GM23338 (cell line): ENCODE data around the gene PPIL1. TPM values are rescaled to one million over a fixed set of nuclear protein-coding genes. Genes with fewer than 3 reads are reported as not detected.

Experiments
- ATAC-seq: fragments of 200-7000 bp; cut with Tn5 transposase; 3 replicates; pipeline ENCODE4 v1.9.1; 2020
- DNase-seq: peaks from one replicate; pipeline ENCODE4 v3.0.0-alpha.2; 2015; ENCODE audit warnings: low spot score
- H2AFZ ChIP-seq: fragments of 200-600 bp; sonication (generic); 2 replicates; pipeline ENCODE4 v1.8.0; 2016; ENCODE audit warnings: antibody characterized with exemption, mild to moderate bottlenecking, moderate library complexity
- H3F3A ChIP-seq: fragments of 200-600 bp; sonication (generic); replicated peaks from 2 replicates; pipeline ENCODE4 v1.8.0; 2017; ENCODE audit warnings: antibody characterized with exemption, mixed run types, low read depth
- H3K27ac ChIP-seq: fragments of 200-600 bp; sonication (generic); 2 replicates; pipeline ENCODE4 v1.6.1; 2016; ENCODE audit warnings: low read depth
- H3K27me3 ChIP-seq: fragments of 200-600 bp; sonication (generic); 2 replicates; pipeline ENCODE4 v1.8.0; 2016; ENCODE audit warnings: mild to moderate bottlenecking, mixed run types, moderate library complexity; ENCODE audit not compliant: insufficient read depth
- H3K36me3 ChIP-seq: fragments of 200-600 bp; sonication (generic); 2 replicates; pipeline ENCODE4 v1.8.0; 2016; ENCODE audit warnings: mild to moderate bottlenecking; ENCODE audit not compliant: insufficient read depth
- H3K4me1 ChIP-seq: fragments of 200-600 bp; sonication (generic); 2 replicates; pipeline ENCODE4 v1.8.0; 2016; ENCODE audit warnings: mild to moderate bottlenecking, moderate library complexity; ENCODE audit not compliant: insufficient read depth
- H3K4me2 ChIP-seq: fragments of 200-600 bp; sonication (generic); 2 replicates; pipeline ENCODE4 v1.7.1; 2017; ENCODE audit warnings: mixed run types
- H3K4me3 ChIP-seq: fragments of 200-600 bp; sonication (generic); 2 replicates; pipeline ENCODE4 v1.6.1; 2016; ENCODE audit warnings: mixed run types
- H3K79me2 ChIP-seq: fragments of 200-600 bp; sonication (generic); replicated peaks from 2 replicates; pipeline ENCODE4 v1.8.0; 2017; ENCODE audit warnings: mild to moderate bottlenecking; ENCODE audit not compliant: insufficient read depth
- H3K9me2 ChIP-seq: fragments of 200-600 bp; sonication (generic); 2 replicates; pipeline ENCODE4 v1.8.0; 2017; ENCODE audit not compliant: insufficient read depth
- H4K20me1 ChIP-seq: fragments of 200-600 bp; sonication (generic); replicated peaks from 2 replicates; pipeline ENCODE4 v1.8.0; 2017; ENCODE audit warnings: mild to moderate bottlenecking; ENCODE audit not compliant: insufficient read depth
- H3K27ac Mint-ChIP-seq: 2 replicates; pipeline ENCODE4 v1.8.0; 2020; ENCODE audit warnings: inconsistent platforms, mild to moderate bottlenecking, moderate library complexity, mixed read lengths
- H3K27me3 Mint-ChIP-seq: 3 replicates; pipeline ENCODE4 v1.8.0; 2022; ENCODE audit warnings: low read depth, mild to moderate bottlenecking, moderate library complexity, mixed read lengths, inconsistent platforms; ENCODE audit not compliant: insufficient read depth, poor library complexity
- H3K36me3 Mint-ChIP-seq: 3 replicates; pipeline ENCODE4 v1.8.0; 2021; ENCODE audit warnings: low read depth, mild to moderate bottlenecking, inconsistent platforms, moderate library complexity, mixed read lengths
- H3K4me1 Mint-ChIP-seq: 3 replicates; pipeline ENCODE4 v1.8.0; 2020; ENCODE audit warnings: mild to moderate bottlenecking, inconsistent platforms, mixed read lengths
- H3K4me3 Mint-ChIP-seq: 3 replicates; pipeline ENCODE4 v1.8.0; 2021; ENCODE audit warnings: moderate library complexity, mild to moderate bottlenecking, inconsistent platforms, mixed read lengths
- H3K9me3 Mint-ChIP-seq: 3 replicates; pipeline ENCODE4 v1.8.0; 2020; ENCODE audit warnings: moderate library complexity, mild to moderate bottlenecking, inconsistent platforms, mixed read lengths
- CREB1 ChIP-seq: fragments of 250-450 bp; sonication (Bioruptor Pico); IDR thresholded peaks from 2 replicates; pipeline ENCODE4 v1.5.0; 2020; ENCODE audit warnings: low read depth, mild to moderate bottlenecking, moderate library complexity
- EZH2 ChIP-seq: fragments of 200-600 bp; sonication (generic); IDR thresholded peaks from one replicate; pipeline ENCODE4 v1.8.0; 2017; ENCODE audit warnings: antibody characterized with exemption, mild to moderate bottlenecking, low read depth; ENCODE audit not compliant: unreplicated experiment
- EZH2phosphoT487 ChIP-seq: fragments of 200-600 bp; sonication (generic); IDR thresholded peaks from one replicate; pipeline ENCODE4 v1.8.1; 2018; ENCODE audit warnings: antibody characterized with exemption; ENCODE audit not compliant: unreplicated experiment
- JUNB ChIP-seq: IDR thresholded peaks from one replicate; pipeline ENCODE4 v1.6.1; 2016; ENCODE audit warnings: antibody characterized with exemption; ENCODE audit not compliant: unreplicated experiment
- NANOG ChIP-seq: IDR thresholded peaks from 2 replicates; pipeline ENCODE4 v1.6.1; 2016; ENCODE audit warnings: antibody characterized with exemption, borderline replicate concordance
- POLR2AphosphoS5 ChIP-seq: IDR thresholded peaks from 2 replicates; pipeline ENCODE4 v1.6.1; 2016; ENCODE audit warnings: antibody characterized with exemption, low read depth
- ZNF114 ChIP-seq: fragments of 250-450 bp; sonication (Bioruptor Pico); IDR thresholded peaks from 2 replicates; pipeline ENCODE4 v1.5.0; 2020; ENCODE audit warnings: mild to moderate bottlenecking, moderate library complexity
- ZNF331 ChIP-seq: fragments of 250-450 bp; sonication (Bioruptor Pico); IDR thresholded peaks from 2 replicates; pipeline ENCODE4 v1.5.0; 2020; ENCODE audit warnings: low read depth, mild to moderate bottlenecking, moderate library complexity
- polyA plus RNA-seq: library from polyadenylated mRNA; unstranded; fragments of >200 nt; fragmentation: Nextera tagmentation; extraction: Ambion mirVana; gene quantifications from 2 replicates; pipeline ENCODE4 v1.2.1, GENCODE V29; 2016
- total RNA-seq: library from RNA; depleted of rRNA; stranded (reverse); fragments of >200 nt; shearing (Covaris generic); gene quantifications from 2 replicates; pipeline ENCODE4 v1.2.3, GENCODE V29; 2014
- TF ChIP-seq, protein P1 (sequence below): fragments of 250-450 bp; sonication (Bioruptor Pico); IDR thresholded peaks from 2 replicates; pipeline ENCODE4 v1.5.0; 2020; ENCODE audit warnings: mild to moderate bottlenecking, moderate library complexity
- TF ChIP-seq, protein P2 (sequence below), 2 experiments: fragments of 200-600 bp in 1 of 2; sonication (generic) in 1 of 2; conservative IDR thresholded peaks; 2 replicates each; pipeline versions ENCODE4 v1.5.1 to v1.6.1; 2016 to 2017; ENCODE audit warnings: antibody characterized with exemption in 2 of 2, low read depth in 2 of 2, mild to moderate bottlenecking in 2 of 2, moderate library complexity in 1 of 2
- TF ChIP-seq, protein P3 (sequence below): IDR thresholded peaks from one replicate; pipeline ENCODE4 v1.6.1; 2018; ENCODE audit warnings: antibody characterized with exemption; ENCODE audit not compliant: unreplicated experiment

PPIL1 gene
- total and polyA plus RNA-seq, 2 experiments from 2014 or later = 57.3 to 79.4 TPM

DNA sequence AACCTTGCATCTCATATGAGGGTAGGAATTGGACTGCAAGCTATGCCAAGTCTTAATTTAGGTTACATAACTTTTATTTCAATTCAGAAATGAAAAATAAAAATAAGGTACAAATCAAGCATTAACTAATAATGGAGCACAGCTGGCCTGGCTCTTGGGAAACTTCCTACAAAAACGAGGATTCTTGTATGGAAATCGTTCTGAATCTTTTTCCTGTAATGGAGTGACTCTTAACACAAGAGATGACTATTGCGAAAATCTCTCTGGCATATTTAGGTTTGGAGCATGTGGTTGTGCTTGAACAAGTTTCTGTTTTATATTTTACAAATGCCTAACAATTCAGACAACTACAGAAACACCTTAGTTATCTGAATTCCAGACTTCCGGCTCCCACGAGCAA is 45.9 kb upstream of the PPIL1 start:
- Histone ChIP-seq H3K79me2 (no peaks in the 10 kb centered on the region), H3K4me1 (no peaks in the 10 kb centered on the region), H3K27ac (no peak overlapping the region), H2AFZ (no peak overlapping the region), H3F3A (no peaks in the 10 kb centered on the region), H3K9me2 (no peaks in the 10 kb centered on the region), H3K4me2 (no peak overlapping the region), H3K36me3 (no peaks in the 10 kb centered on the region), H3K27me3 (no peaks in the 10 kb centered on the region), H3K4me3 (no peak overlapping the region), H4K20me1 (0 out of 2 replicates have a peak, but pooled peaks cover 5% of the 10 kb centered on the region)
- ATAC-seq = no peak
- H3K27me3 Mint-ChIP-seq = peaks cover 5% of the 10 kb centered on the region
- TF ChIP-seq NANOG = no peak
- TF ChIP-seq CREB1 (CRISPR knock-in tag) = no peak
- TF ChIP-seq JUNB = no peak
- no peak for TF ChIP-seq EZH2
- no peak overlapping the region for H3K4me3 Mint-ChIP-seq
- no peaks in the 10 kb centered on the region for H3K9me3 Mint-ChIP-seq
- H3K27ac Mint-ChIP-seq = no peak overlapping the region
- H3K4me1 Mint-ChIP-seq = no peaks in the 10 kb centered on the region
- no peaks in the 10 kb centered on the region for H3K36me3 Mint-ChIP-seq
- DNase-seq = no peak

DNA sequence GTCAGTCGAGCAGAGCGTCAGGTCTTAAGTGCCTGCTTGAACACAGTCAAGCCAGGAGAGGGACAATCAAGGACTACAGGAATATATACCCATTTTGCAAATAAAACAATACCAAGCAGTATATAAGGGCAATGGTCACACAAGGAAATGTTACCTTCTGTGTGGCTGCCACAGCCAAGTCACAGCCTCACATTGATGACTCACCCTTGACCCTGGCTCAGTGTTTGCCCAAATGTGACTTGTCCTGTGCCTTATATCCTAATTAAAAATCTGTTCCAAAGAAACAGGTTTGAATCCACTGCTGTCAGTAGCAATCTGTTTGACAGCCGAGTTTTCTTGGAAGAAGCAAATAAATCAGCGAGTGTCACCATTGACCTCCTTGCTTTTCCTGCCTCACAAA is 45.4 kb upstream of the PPIL1 start:
- DNase-seq (no peak), ATAC-seq (no peak)
- Histone ChIP-seq H3K4me1 (no peaks in the 10 kb centered on the region), H3K9me2 (no peaks in the 10 kb centered on the region), H4K20me1 (0 out of 2 replicates have a peak, but pooled peaks cover 5% of the 10 kb centered on the region), H3F3A (no peaks in the 10 kb centered on the region), H3K79me2 (no peaks in the 10 kb centered on the region), H3K27ac (no peak overlapping the region), H3K36me3 (no peaks in the 10 kb centered on the region), H2AFZ (no peak overlapping the region), H3K27me3 (no peaks in the 10 kb centered on the region), H3K4me2 (no peak overlapping the region), H3K4me3 (no peak overlapping the region)
- Mint-ChIP-seq H3K4me1 (no peaks in the 10 kb centered on the region; the same call in 2 of the 3 replicates), H3K36me3 (no peaks in the 10 kb centered on the region), H3K27ac (no peak overlapping the region), H3K4me3 (no peak overlapping the region), H3K9me3 (no peaks in the 10 kb centered on the region), H3K27me3 (peaks cover 7% of the 10 kb centered on the region)
- TF ChIP-seq, protein P1, sequence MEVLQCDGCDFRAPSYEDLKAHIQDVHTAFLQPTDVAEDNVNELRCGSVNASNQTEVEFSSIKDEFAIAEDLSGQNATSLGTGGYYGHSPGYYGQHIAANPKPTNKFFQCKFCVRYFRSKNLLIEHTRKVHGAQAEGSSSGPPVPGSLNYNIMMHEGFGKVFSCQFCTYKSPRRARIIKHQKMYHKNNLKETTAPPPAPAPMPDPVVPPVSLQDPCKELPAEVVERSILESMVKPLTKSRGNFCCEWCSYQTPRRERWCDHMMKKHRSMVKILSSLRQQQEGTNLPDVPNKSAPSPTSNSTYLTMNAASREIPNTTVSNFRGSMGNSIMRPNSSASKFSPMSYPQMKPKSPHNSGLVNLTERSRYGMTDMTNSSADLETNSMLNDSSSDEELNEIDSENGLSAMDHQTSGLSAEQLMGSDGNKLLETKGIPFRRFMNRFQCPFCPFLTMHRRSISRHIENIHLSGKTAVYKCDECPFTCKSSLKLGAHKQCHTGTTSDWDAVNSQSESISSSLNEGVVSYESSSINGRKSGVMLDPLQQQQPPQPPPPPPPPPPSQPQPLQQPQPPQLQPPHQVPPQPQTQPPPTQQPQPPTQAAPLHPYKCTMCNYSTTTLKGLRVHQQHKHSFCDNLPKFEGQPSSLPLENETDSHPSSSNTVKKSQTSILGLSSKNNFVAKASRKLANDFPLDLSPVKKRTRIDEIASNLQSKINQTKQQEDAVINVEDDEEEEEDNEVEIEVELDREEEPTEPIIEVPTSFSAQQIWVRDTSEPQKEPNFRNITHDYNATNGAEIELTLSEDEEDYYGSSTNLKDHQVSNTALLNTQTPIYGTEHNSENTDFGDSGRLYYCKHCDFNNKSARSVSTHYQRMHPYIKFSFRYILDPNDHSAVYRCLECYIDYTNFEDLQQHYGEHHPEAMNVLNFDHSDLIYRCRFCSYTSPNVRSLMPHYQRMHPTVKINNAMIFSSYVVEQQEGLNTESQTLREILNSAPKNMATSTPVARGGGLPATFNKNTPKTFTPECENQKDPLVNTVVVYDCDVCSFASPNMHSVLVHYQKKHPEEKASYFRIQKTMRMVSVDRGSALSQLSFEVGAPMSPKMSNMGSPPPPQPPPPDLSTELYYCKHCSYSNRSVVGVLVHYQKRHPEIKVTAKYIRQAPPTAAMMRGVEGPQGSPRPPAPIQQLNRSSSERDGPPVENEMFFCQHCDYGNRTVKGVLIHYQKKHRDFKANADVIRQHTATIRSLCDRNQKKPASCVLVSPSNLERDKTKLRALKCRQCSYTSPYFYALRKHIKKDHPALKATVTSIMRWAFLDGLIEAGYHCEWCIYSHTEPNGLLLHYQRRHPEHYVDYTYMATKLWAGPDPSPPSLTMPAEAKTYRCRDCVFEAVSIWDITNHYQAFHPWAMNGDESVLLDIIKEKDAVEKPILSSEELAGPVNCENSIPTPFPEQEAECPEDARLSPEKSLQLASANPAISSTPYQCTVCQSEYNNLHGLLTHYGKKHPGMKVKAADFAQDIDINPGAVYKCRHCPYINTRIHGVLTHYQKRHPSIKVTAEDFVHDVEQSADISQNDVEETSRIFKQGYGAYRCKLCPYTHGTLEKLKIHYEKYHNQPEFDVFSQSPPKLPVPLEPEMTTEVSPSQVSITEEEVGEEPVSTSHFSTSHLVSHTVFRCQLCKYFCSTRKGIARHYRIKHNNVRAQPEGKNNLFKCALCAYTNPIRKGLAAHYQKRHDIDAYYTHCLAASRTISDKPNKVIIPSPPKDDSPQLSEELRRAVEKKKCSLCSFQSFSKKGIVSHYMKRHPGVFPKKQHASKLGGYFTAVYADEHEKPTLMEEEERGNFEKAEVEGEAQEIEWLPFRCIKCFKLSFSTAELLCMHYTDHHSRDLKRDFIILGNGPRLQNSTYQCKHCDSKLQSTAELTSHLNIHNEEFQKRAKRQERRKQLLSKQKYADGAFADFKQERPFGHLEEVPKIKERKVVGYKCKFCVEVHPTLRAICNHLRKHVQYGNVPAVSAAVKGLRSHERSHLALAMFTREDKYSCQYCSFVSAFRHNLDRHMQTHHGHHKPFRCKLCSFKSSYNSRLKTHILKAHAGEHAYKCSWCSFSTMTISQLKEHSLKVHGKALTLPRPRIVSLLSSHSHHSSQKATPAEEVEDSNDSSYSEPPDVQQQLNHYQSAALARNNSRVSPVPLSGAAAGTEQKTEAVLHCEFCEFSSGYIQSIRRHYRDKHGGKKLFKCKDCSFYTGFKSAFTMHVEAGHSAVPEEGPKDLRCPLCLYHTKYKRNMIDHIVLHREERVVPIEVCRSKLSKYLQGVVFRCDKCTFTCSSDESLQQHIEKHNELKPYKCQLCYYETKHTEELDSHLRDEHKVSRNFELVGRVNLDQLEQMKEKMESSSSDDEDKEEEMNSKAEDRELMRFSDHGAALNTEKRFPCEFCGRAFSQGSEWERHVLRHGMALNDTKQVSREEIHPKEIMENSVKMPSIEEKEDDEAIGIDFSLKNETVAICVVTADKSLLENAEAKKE = no peak
- TF ChIP-seq ZNF114 (CRISPR knock-in tag) (no peak), JUNB (no peak), EZH2phosphoT487 (no peak), POLR2AphosphoS5 (no peak), CREB1 (CRISPR knock-in tag) (no peak), ZNF331 (CRISPR knock-in tag) (no peak)
- TF ChIP-seq, protein P2, sequence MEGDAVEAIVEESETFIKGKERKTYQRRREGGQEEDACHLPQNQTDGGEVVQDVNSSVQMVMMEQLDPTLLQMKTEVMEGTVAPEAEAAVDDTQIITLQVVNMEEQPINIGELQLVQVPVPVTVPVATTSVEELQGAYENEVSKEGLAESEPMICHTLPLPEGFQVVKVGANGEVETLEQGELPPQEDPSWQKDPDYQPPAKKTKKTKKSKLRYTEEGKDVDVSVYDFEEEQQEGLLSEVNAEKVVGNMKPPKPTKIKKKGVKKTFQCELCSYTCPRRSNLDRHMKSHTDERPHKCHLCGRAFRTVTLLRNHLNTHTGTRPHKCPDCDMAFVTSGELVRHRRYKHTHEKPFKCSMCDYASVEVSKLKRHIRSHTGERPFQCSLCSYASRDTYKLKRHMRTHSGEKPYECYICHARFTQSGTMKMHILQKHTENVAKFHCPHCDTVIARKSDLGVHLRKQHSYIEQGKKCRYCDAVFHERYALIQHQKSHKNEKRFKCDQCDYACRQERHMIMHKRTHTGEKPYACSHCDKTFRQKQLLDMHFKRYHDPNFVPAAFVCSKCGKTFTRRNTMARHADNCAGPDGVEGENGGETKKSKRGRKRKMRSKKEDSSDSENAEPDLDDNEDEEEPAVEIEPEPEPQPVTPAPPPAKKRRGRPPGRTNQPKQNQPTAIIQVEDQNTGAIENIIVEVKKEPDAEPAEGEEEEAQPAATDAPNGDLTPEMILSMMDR (conservative IDR thresholded peaks at IDR 0.05; ENCODE audit: low read depth in 2 of 2) = no peak
- TF ChIP-seq, protein P3, sequence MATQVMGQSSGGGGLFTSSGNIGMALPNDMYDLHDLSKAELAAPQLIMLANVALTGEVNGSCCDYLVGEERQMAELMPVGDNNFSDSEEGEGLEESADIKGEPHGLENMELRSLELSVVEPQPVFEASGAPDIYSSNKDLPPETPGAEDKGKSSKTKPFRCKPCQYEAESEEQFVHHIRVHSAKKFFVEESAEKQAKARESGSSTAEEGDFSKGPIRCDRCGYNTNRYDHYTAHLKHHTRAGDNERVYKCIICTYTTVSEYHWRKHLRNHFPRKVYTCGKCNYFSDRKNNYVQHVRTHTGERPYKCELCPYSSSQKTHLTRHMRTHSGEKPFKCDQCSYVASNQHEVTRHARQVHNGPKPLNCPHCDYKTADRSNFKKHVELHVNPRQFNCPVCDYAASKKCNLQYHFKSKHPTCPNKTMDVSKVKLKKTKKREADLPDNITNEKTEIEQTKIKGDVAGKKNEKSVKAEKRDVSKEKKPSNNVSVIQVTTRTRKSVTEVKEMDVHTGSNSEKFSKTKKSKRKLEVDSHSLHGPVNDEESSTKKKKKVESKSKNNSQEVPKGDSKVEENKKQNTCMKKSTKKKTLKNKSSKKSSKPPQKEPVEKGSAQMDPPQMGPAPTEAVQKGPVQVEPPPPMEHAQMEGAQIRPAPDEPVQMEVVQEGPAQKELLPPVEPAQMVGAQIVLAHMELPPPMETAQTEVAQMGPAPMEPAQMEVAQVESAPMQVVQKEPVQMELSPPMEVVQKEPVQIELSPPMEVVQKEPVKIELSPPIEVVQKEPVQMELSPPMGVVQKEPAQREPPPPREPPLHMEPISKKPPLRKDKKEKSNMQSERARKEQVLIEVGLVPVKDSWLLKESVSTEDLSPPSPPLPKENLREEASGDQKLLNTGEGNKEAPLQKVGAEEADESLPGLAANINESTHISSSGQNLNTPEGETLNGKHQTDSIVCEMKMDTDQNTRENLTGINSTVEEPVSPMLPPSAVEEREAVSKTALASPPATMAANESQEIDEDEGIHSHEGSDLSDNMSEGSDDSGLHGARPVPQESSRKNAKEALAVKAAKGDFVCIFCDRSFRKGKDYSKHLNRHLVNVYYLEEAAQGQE = no peak
